ENCODE data around the gene ATAD3C.

DNA sequence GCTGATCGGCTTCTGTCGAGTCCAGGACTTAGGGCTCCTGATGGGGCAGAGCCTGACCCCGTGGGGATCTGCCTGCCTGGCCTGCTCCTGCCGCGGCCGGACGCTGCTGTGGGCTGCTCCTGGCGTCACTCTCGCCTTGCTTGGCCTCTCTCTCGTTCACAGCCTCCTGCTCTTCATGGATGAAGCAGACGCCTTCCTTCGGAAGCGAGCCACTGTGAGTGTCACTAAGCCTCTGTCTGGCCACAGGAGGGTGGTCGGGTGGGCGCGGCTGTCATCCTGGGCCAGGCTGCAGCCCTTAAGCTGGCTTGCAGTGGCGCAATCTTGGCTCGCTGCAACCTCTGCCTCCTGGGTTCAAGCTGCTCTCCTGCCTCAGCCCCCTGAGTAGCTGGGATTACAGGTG lies 38.2 kb downstream of the ATAD3C start:
- TF ChIP-seq, protein P1, sequence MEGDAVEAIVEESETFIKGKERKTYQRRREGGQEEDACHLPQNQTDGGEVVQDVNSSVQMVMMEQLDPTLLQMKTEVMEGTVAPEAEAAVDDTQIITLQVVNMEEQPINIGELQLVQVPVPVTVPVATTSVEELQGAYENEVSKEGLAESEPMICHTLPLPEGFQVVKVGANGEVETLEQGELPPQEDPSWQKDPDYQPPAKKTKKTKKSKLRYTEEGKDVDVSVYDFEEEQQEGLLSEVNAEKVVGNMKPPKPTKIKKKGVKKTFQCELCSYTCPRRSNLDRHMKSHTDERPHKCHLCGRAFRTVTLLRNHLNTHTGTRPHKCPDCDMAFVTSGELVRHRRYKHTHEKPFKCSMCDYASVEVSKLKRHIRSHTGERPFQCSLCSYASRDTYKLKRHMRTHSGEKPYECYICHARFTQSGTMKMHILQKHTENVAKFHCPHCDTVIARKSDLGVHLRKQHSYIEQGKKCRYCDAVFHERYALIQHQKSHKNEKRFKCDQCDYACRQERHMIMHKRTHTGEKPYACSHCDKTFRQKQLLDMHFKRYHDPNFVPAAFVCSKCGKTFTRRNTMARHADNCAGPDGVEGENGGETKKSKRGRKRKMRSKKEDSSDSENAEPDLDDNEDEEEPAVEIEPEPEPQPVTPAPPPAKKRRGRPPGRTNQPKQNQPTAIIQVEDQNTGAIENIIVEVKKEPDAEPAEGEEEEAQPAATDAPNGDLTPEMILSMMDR (conservative IDR thresholded peaks at IDR 0.05 in 1 of 2, IDR thresholded peaks at IDR 0.05 in 1 of 2; ENCODE audit: low read depth in 1 of 2, low read length in 2 of 2), result no peak
- TF ChIP-seq EZH2 (IDR thresholded peaks at IDR 0.05; ENCODE audit: low read length, missing control alignments), result no peak
